Anterior cingulate cortex (tissue), 58 donors: Measurements from ENCODE around the gene THSD4.

Experiments
- DNase-seq, 58 donors: peaks; one replicate each; lab custom pipeline; 2025; lab: John Stamatoyannopoulos, UW

THSD4 gene

GRCh38 chr15:71096676-71097075 is 18.6 kb upstream of the THSD4 start:
- no peak for DNase-seq

GRCh38 chr15:71097890-71098289 is 17.4 kb upstream of the THSD4 start:
- no peak for DNase-seq

DNA sequence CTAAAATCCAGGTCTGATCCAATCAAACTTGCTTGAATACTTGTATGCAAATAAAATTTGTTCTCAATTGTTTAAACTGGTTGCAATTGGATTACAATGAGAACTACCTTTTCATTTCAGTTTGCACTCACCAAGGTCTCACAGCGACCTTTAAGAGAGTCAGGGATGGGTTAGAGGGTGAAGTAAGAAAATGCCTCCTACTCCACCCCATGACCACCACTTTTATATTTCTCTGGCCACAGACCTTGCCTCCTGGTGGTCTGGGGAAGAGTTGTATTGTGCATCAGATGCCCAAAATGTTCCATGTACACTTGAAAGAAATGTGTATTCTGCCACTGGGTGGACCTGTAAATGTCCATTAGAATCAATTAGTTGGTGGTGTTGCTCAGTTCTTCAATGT is 16.4 kb upstream of the THSD4 start:
- no peak for DNase-seq

DNA sequence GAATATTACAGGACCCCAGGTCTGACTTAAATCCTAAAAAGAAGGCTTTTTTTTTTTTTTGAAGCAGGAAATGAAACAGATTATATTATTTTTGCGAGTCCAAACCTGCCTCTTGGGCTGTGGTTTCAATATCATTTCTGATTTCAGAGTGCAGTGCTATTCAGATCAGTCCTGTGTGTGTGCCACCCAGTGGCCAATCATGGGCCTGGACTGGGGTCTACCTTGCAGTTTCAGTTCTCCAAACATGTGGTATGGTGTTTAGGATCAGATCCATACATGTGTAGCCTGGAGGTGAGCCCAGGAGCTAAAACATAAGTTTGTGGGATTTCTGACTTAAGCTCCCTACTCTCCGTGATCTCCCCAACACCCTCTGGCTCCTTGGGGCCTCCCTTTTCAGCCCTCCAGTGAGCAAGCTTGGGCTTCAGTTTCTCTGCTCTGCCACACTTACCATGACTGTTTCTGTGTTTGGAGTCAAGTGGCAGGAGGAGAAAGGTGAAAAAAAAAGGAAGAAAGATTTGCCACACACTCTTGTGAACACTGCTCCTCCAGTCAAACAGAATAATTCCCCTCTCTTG is 12.1 kb upstream of the THSD4 start:
- DNase-seq, result no peak

- no peak for DNase-seq
Measured at GRCh38 chr15:71104636-71105035, 10.6 kb upstream of the THSD4 start.

GRCh38 chr15:71105444-71105843 is 9.8 kb upstream of the THSD4 start:
- DNase-seq, result no peak

- no peak for DNase-seq
Measured at GRCh38 chr15:71106802-71107500, 8.3 kb upstream of the THSD4 start.

- no peak for DNase-seq
Measured at GRCh38 chr15:71107501-71107815, 7.8 kb upstream of the THSD4 start.

GRCh38 chr15:71109130-71109529 is 6.1 kb upstream of the THSD4 start:
- no peak for DNase-seq

- DNase-seq, result no peak
Measured at GRCh38 chr15:71109905-71110304, 5.4 kb upstream of the THSD4 start.

DNA sequence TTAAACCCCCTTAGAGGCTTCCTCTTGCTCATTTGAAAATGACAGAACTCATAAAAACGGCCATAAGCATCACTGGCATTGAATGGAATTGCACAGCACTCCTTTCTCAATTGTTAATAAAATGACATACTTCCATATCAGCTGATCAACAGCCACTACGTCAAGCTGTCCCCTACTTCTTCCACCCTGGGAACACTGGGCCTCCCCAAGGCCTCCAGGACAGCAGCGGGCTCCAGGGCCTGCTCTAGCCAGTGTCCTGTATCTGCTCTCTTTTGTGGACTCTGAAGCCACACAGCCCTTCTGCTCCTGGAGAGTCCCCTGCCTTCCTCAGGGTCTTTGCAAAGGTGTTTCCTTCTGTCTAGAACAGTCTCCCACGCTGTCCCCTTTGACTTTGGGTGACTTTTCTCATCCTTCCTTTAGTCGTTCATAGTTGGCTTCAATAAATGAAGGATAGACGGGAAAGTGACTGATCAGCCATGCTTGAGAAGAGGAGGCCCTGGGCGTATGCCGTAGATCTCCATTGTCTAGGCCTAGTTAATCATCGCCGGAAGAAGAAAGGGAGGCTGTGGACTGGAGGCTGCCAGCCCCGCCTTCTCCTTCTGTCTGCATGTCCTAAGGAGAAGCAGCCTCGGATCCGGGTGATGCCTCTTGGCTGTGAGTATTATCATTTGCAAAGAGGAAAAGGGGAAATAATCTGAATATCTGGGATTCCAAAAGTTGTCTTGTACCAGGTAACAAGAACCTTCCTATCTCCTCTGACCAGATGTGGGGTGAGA is 4.7 kb upstream of the THSD4 start:
- no peak for DNase-seq

- no peak for DNase-seq
Measured at GRCh38 chr15:71111181-71111565, 4.1 kb upstream of the THSD4 start.

DNA sequence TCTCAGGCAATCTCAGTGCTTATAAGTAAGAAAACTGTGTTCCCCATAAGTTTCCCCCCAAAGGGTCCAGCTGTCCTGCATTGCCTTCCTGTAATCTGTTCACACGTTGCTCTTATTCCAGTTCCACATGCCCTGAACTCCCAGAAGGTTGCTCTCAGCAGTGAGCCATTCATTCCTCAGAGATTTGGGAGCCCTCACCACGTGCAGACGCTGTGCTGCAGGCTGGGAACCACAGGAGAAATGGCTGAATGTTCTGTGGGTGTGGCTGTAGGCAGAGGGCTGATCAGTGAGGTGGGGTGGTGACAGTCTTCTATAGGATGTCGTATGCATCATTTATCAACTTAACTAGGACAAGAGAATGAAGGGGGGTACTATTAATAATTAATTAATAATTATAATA is 3.3 kb upstream of the THSD4 start:
- no peak for DNase-seq

- DNase-seq, result no peak
Measured at GRCh38 chr15:71112429-71112828, 2.8 kb upstream of the THSD4 start.

GRCh38 chr15:71114066-71114680 is 1.1 kb upstream of the THSD4 start:
- DNase-seq, result no peak

GRCh38 chr15:71115567-71116351 is 488 bp downstream of the THSD4 start:
- peak in 1 of 58 donors; percentile 26 for DNase-seq

DNA sequence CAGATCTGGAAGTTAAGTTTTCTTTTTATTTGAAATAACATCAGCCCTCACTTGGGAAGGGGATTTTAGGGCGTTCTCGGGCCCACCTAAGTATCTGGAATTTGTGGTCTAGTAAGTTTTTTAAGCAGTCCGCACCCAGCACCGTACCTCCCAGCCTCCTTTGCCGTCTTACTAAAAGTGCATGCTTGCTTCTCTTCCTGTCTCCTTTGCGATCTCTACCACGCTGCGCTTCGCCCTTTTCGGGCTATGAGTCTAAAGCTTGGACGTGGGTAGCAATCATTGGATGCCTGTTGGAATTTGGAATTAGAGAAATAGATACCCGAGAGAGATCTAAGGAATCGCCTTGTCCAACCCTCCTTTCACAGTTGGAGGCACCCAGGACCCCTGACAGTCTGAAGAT is 1.1 kb downstream of the THSD4 start:
- DNase-seq, result no peak

DNA sequence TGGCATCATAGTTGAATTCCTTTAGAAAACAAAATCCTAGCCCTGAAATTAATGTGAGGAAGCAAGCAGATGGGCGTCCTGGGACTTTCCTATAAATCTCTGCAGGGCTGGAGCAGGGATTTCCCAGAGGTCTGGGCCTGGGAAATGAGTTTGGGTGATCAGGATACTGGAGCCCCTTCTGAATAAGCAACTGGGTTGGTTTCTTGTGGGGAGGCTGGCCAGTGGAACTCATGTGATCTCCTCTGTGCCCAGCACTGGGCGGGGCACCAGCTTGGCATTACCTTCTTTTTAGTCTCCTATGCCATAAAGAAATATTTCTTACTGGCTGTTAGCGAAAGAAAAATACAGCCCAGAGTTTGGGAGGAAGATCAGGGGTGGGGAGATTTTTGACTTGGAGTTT is 1.7 kb downstream of the THSD4 start:
- no peak for DNase-seq

GRCh38 chr15:71117714-71118305 is 2.5 kb downstream of the THSD4 start:
- DNase-seq, result no peak

DNA sequence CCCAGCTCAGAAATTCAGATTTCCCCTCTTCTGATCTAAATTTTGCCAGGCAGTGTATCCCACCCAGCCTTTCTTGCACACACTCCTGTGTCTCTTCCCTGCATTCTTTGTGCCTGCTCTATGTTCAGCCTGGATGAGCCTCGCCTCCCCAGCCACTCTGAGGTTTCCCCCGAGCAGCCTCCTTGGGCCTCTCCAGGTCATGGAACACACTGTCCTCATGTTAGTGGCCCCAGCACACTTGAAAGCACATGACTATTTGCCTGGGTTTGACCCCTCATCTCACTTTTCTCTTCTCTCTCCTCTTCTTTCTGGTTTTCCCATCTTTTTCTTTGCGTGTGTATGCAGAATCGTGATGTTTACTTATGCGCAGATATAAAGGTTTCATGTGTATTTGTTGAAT is 3.1 kb downstream of the THSD4 start:
- DNase-seq, result no peak
